ENCODE results near the gene GATAD1. TPM values are rescaled to one million over a fixed set of nuclear protein-coding genes. Genes with fewer than 3 reads are reported as not detected.

The GATAD1 gene
- total and polyA plus RNA-seq, 2 experiments from 2014 or later = 15.4 to 30.8 TPM

DNA sequence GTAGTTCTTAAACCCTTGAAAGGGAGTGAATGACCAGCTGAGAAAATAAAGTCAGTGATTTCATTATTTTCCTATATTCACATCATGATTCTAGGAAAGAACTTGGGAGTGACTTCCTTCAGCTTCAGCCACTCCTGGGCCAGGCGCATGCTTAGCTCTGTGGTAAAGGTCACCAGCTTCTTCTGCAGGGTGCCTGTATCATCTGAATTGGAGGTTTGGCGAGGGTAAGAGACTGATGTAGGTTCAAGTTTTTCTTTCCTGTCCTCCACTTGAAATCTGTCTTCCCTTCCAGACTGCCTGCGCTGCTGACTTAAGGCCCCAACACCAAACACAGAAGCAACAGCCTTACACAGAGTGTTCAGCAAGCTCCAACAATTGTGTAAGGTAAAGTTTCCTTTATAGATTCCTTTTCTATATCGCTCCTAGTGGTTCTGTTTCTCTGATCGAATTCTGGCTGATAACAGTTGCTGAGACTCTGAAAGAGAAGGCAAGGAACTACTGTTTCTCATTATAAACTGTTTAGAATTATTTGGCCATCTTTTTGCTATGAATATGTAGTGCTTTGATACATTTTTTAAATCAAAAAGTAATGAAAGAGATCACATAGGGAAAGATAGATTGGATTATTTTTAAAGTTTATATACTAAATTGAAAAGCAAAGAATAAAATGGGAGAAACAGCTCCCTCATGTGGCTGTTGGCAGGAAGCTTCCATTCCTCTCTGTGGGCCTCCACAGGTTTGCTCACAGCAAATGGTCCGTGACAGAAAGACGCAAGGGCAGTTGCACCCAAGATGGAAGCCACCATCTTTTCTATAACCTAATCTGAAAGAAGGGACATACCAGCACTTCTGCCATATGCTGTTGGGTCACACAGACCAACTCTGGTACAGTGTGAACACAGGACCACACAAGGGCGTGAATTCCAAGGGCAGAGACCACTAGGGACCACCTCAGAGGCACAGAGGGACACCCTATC is 14.0 kb downstream of the GATAD1 start:
- H2AFZ ChIP-seq = no peak overlapping the region
- Mint-ChIP-seq H3K9me3 (no peaks in the 10 kb centered on the region), H3K4me1 (no peaks in the 10 kb centered on the region; the same call in 2 of the 3 replicates), H3K36me3 (ENCODE audit: low read depth) (peaks cover 10% of the 10 kb centered on the region), H3K27ac (no peak overlapping the region), H3K4me3 (no peak overlapping the region), H3K27me3 (ENCODE audit: insufficient read depth, low read depth, poor library complexity) (no peaks in the 10 kb centered on the region)
- TF ChIP-seq NANOG (IDR thresholded peaks at IDR 0.05; ENCODE audit: borderline replicate concordance) (no peak), CREB1 (CRISPR knock-in tag; IDR thresholded peaks at IDR 0.05; ENCODE audit: low read depth) (no peak), CTCF (conservative IDR thresholded peaks at IDR 0.05; ENCODE audit: low read depth in 2 of 2) (peak; percentile 78 to 93)
- TF ChIP-seq, protein P1, sequence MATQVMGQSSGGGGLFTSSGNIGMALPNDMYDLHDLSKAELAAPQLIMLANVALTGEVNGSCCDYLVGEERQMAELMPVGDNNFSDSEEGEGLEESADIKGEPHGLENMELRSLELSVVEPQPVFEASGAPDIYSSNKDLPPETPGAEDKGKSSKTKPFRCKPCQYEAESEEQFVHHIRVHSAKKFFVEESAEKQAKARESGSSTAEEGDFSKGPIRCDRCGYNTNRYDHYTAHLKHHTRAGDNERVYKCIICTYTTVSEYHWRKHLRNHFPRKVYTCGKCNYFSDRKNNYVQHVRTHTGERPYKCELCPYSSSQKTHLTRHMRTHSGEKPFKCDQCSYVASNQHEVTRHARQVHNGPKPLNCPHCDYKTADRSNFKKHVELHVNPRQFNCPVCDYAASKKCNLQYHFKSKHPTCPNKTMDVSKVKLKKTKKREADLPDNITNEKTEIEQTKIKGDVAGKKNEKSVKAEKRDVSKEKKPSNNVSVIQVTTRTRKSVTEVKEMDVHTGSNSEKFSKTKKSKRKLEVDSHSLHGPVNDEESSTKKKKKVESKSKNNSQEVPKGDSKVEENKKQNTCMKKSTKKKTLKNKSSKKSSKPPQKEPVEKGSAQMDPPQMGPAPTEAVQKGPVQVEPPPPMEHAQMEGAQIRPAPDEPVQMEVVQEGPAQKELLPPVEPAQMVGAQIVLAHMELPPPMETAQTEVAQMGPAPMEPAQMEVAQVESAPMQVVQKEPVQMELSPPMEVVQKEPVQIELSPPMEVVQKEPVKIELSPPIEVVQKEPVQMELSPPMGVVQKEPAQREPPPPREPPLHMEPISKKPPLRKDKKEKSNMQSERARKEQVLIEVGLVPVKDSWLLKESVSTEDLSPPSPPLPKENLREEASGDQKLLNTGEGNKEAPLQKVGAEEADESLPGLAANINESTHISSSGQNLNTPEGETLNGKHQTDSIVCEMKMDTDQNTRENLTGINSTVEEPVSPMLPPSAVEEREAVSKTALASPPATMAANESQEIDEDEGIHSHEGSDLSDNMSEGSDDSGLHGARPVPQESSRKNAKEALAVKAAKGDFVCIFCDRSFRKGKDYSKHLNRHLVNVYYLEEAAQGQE (IDR thresholded peaks at IDR 0.05; ENCODE audit: unreplicated experiment) = no peak
- H3K4me2 ChIP-seq = no peak overlapping the region
- peak; percentile 93 for ATAC-seq
- H3K27me3 ChIP-seq (ENCODE audit: insufficient read depth) = no peaks in the 10 kb centered on the region
- no peaks in the 10 kb centered on the region; the same call in 1 of the 2 replicates for H3F3A ChIP-seq (replicated peaks; ENCODE audit: low read depth)
- no peaks in the 10 kb centered on the region for H4K20me1 ChIP-seq (replicated peaks; ENCODE audit: insufficient read depth)
- no peak overlapping the region for H3K4me3 ChIP-seq
- H3K27ac ChIP-seq (ENCODE audit: low read depth) = peak overlapping the region; percentile 55
- H3K36me3 ChIP-seq (ENCODE audit: insufficient read depth) = peaks cover 5% of the 10 kb centered on the region
- no peaks in the 10 kb centered on the region for H3K9me2 ChIP-seq (ENCODE audit: insufficient read depth)
- H3K79me2 ChIP-seq (replicated peaks; ENCODE audit: insufficient read depth) = no peaks in the 10 kb centered on the region
- H3K4me1 ChIP-seq (ENCODE audit: insufficient read depth) = no peaks in the 10 kb centered on the region
- peak; percentile 78 for DNase-seq (ENCODE audit: low spot score)

DNA sequence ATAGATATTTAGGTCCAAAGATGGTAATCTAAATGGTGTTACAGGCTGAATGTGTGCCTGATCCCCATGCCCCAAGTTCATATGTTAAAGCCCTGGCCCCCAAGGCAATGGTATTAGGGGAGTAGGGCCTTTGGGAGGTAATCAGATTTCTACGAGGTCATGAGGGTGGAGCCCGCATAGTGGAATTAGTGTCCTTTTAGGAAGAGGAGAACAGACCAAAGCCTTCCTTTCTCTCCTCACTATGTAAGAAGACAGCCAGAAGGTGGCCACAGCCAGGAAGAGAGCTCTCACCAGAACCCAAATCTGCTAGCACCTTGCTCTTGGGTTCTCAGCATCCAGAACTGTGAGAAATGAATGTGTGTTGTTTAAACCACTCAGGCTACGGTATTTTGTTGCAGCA is 15.3 kb downstream of the GATAD1 start:
- no peak; the same call in 2 of the 3 replicates for ATAC-seq
- Mint-ChIP-seq H3K9me3 (peaks cover 2% of the 10 kb centered on the region), H3K4me1 (no peaks in the 10 kb centered on the region; the same call in 2 of the 3 replicates), H3K27me3 (ENCODE audit: insufficient read depth, low read depth, poor library complexity) (no peaks in the 10 kb centered on the region), H3K27ac (no peak overlapping the region), H3K4me3 (no peak overlapping the region), H3K36me3 (ENCODE audit: low read depth) (peaks cover 2% of the 10 kb centered on the region; the same call in 2 of the 3 replicates)
- no peak overlapping the region for H3K4me2 ChIP-seq
- H4K20me1 ChIP-seq (replicated peaks; ENCODE audit: insufficient read depth) = no peaks in the 10 kb centered on the region
- no peak overlapping the region for H2AFZ ChIP-seq
- H3K36me3 ChIP-seq (ENCODE audit: insufficient read depth) = no peaks in the 10 kb centered on the region
- no peaks in the 10 kb centered on the region; the same call in 1 of the 2 replicates for H3F3A ChIP-seq (replicated peaks; ENCODE audit: low read depth)
- peak; percentile 2 for DNase-seq (ENCODE audit: low spot score)
- H3K4me3 ChIP-seq = no peak overlapping the region
- no peak overlapping the region for H3K27ac ChIP-seq (ENCODE audit: low read depth)
- H3K79me2 ChIP-seq (replicated peaks; ENCODE audit: insufficient read depth) = no peaks in the 10 kb centered on the region
- H3K9me2 ChIP-seq (ENCODE audit: insufficient read depth) = no peaks in the 10 kb centered on the region
- no peaks in the 10 kb centered on the region for H3K4me1 ChIP-seq (ENCODE audit: insufficient read depth)
- H3K27me3 ChIP-seq (ENCODE audit: insufficient read depth) = no peaks in the 10 kb centered on the region
- TF ChIP-seq EZH2phosphoT487 (IDR thresholded peaks at IDR 0.05; ENCODE audit: unreplicated experiment) (no peak), ETS1 (IDR thresholded peaks at IDR 0.05) (no peak), CREB1 (CRISPR knock-in tag; IDR thresholded peaks at IDR 0.05; ENCODE audit: low read depth) (no peak), ZNF331 (CRISPR knock-in tag; IDR thresholded peaks at IDR 0.05; ENCODE audit: low read depth) (no peak), STAT1 (IDR thresholded peaks at IDR 0.05; ENCODE audit: unreplicated experiment) (no peak), CTCF (conservative IDR thresholded peaks at IDR 0.05; ENCODE audit: low read depth in 2 of 2) (no peak)
- TF ChIP-seq, protein P1 (IDR thresholded peaks at IDR 0.05; ENCODE audit: unreplicated experiment) = no peak

Measured in GM23338 (cell line).